ENCODE measurements around the gene TRIM6. TPM values are rescaled to one million over a fixed set of nuclear protein-coding genes. Genes with fewer than 3 reads are reported as not detected.
"Not testable (repeated sequence)": the region's sequence is repeated elsewhere in the genome, so short reads cannot be mapped to it uniquely, and the experiment has no call there.

The TRIM6 gene
- total and polyA plus RNA-seq, 2 donors from 2014 or later: 6.5 to 7.4 TPM

DNA sequence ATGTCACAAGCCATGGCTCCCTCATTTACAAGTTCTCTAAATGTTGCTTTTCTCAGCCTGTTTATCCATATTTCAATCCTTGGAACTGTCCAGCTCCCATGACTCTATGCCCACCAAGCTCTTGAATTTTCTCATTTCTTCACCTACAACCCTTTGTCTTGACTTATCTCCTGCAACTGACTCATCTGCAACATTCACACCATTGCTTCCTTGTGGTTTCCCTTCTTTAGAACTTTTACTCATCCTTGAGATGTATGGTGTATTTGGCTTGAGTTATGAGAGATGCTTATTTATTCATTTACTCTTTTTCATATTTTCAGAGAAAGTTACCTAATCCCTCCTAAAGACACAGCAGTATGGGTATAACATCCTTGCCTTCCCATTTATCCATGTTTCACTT, 47.1 kb downstream of the TRIM6 start:
- FAIRE-seq: no peak

DNA sequence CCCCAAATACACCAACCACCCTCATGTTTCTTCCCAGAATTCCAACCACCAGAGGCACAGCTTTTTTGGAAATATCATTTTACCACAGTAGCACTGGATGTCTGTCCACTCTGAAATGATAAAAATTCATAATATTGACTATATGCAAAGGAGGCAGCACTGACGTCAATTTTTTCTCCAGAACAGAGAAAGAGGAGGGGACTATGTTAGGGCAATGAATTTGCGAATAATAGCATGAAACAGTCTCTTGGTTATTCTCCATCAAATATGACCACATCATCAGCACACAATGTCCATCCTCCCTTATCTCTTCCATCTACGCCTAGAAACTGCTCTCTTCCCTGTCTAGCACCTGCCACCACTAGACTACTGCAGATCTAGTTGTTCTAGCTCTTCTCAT, 49.7 kb downstream of the TRIM6 start:
- no peak for DNase-seq
- Histone ChIP-seq H3K27me3 (ENCODE audit: control insufficient read depth, insufficient read depth, low read length) (no peaks in the 10 kb centered on the region), H3K9me3 (ENCODE audit: control insufficient read depth in 2 of 3, insufficient read depth in 1 of 3, low read length in 3 of 3) (no peaks in the 10 kb centered on the region), H3K4me3 (ENCODE audit: low read length in 3 of 3) (no peak overlapping the region), H3K9ac (ENCODE audit: low read length in 3 of 3) (no peak overlapping the region), H3K27ac (ENCODE audit: low read depth in 2 of 2, low read length in 2 of 2) (no peak overlapping the region), H3K4me1 (ENCODE audit: control insufficient read depth in 2 of 3, insufficient read depth in 2 of 3, low read depth in 1 of 3, low read length in 3 of 3) (no peaks in the 10 kb centered on the region), H3K36me3 (ENCODE audit: control insufficient read depth in 2 of 3, insufficient read depth in 3 of 3, low read length in 3 of 3) (peaks cover 2 to 5% (median 3%) of the 10 kb centered on the region in 3 donors)
- FAIRE-seq: no peak
- TF ChIP-seq, protein P1, sequence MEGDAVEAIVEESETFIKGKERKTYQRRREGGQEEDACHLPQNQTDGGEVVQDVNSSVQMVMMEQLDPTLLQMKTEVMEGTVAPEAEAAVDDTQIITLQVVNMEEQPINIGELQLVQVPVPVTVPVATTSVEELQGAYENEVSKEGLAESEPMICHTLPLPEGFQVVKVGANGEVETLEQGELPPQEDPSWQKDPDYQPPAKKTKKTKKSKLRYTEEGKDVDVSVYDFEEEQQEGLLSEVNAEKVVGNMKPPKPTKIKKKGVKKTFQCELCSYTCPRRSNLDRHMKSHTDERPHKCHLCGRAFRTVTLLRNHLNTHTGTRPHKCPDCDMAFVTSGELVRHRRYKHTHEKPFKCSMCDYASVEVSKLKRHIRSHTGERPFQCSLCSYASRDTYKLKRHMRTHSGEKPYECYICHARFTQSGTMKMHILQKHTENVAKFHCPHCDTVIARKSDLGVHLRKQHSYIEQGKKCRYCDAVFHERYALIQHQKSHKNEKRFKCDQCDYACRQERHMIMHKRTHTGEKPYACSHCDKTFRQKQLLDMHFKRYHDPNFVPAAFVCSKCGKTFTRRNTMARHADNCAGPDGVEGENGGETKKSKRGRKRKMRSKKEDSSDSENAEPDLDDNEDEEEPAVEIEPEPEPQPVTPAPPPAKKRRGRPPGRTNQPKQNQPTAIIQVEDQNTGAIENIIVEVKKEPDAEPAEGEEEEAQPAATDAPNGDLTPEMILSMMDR (IDR thresholded peaks at IDR 0.05; ENCODE audit: borderline replicate concordance, extremely low read depth, insufficient read depth): no peak
- intact Hi-C loops (cut with DNase I): no loop called here

More for the DNA sequence above, 47.1 kb downstream of the TRIM6 start:
- H3K27me3 ChIP-seq (ENCODE audit: control insufficient read depth, insufficient read depth, low read length): no peaks in the 10 kb centered on the region
- no peaks in the 10 kb centered on the region for H3K9me3 ChIP-seq (ENCODE audit: control insufficient read depth in 2 of 3, insufficient read depth in 1 of 3, low read length in 3 of 3)
- no peak overlapping the region for H3K4me3 ChIP-seq (ENCODE audit: low read length in 3 of 3)
- H3K4me1 ChIP-seq (ENCODE audit: control insufficient read depth in 2 of 3, insufficient read depth in 2 of 3, low read depth in 1 of 3, low read length in 3 of 3): no peaks in the 10 kb centered on the region
- intact Hi-C loops (cut with DNase I): no loop called here
- H3K36me3 ChIP-seq (ENCODE audit: control insufficient read depth in 2 of 3, insufficient read depth in 3 of 3, low read length in 3 of 3): peaks cover 2 to 5% (median 3%) of the 10 kb centered on the region in 3 donors
- H3K9ac ChIP-seq (ENCODE audit: low read length in 3 of 3): no peak overlapping the region
- TF ChIP-seq, protein P1 (IDR thresholded peaks at IDR 0.05; ENCODE audit: borderline replicate concordance, extremely low read depth, insufficient read depth): no peak
- H3K27ac ChIP-seq (ENCODE audit: low read depth in 2 of 2, low read length in 2 of 2): no peak overlapping the region
- DNase-seq: no peak

GRCh38 chr11:5655474-5655873, 59.0 kb downstream of the TRIM6 start:
- TF ChIP-seq, protein P1 (IDR thresholded peaks at IDR 0.05; ENCODE audit: borderline replicate concordance, extremely low read depth, insufficient read depth): no peak
- peaks cover 0 to 3% (median 0%) of the 10 kb centered on the region in 3 donors for H3K9me3 ChIP-seq (ENCODE audit: control insufficient read depth in 2 of 3, insufficient read depth in 1 of 3, low read length in 3 of 3)
- FAIRE-seq: no peak
- no peak for DNase-seq
- no peak overlapping the region for H3K4me3 ChIP-seq (ENCODE audit: low read length in 3 of 3)
- H3K4me1 ChIP-seq (ENCODE audit: control insufficient read depth in 2 of 3, insufficient read depth in 2 of 3, low read depth in 1 of 3, low read length in 3 of 3): no peaks in the 10 kb centered on the region
- intact Hi-C loops (cut with DNase I): no loop called here
- H3K36me3 ChIP-seq (ENCODE audit: control insufficient read depth in 2 of 3, insufficient read depth in 3 of 3, low read length in 3 of 3): no peaks in the 10 kb centered on the region
- H3K27ac ChIP-seq (ENCODE audit: low read depth in 2 of 2, low read length in 2 of 2): no peak overlapping the region
- H3K9ac ChIP-seq (ENCODE audit: low read length in 3 of 3): no peak overlapping the region
- H3K27me3 ChIP-seq (ENCODE audit: control insufficient read depth, insufficient read depth, low read length): no peaks in the 10 kb centered on the region

- H3K9ac ChIP-seq (ENCODE audit: low read length in 3 of 3); FAIRE-seq; DNase-seq; H3K9me3 ChIP-seq (ENCODE audit: control insufficient read depth in 2 of 3, insufficient read depth in 1 of 3, low read length in 3 of 3); H3K4me3 ChIP-seq (ENCODE audit: low read length in 3 of 3); H3K4me1 ChIP-seq (ENCODE audit: control insufficient read depth in 2 of 3, insufficient read depth in 2 of 3, low read depth in 1 of 3, low read length in 3 of 3); H3K36me3 ChIP-seq (ENCODE audit: control insufficient read depth in 2 of 3, insufficient read depth in 3 of 3, low read length in 3 of 3); H3K27me3 ChIP-seq (ENCODE audit: control insufficient read depth, insufficient read depth, low read length); H3K27ac ChIP-seq (ENCODE audit: low read depth in 2 of 2, low read length in 2 of 2); intact Hi-C loops (cut with DNase I): not testable (repeated sequence)
These were observed 60.5 kb downstream of the TRIM6 start for GRCh38 chr11:5656956-5657355.

Data from kidney (tissue), 14 donors.